Esophagus squamous epithelium (tissue), 4 donors: ENCODE measurements around the gene MORN3.

Experiments
- CTCF ChIP-seq, 6 experiments: fragments of 450-650 bp in 4 of 6; fragments of 200-600 bp in 2 of 6; sonication (generic) in 2 of 6; IDR thresholded peaks; one replicate each; pipeline ENCODE4 v1.5.1; 2016 to 2019; ENCODE audit warnings: antibody characterized with exemption in 6 of 6, mild to moderate bottlenecking in 4 of 6, moderate library complexity in 4 of 6
- POLR2A ChIP-seq, 4 donors: fragments of 450-650 bp; IDR thresholded peaks; one replicate each; pipeline ENCODE4 v1.6.1; 2017; ENCODE audit warnings: antibody characterized with exemption in 4 of 4, mild to moderate bottlenecking in 4 of 4, moderate library complexity in 3 of 4

GRCh38 chr12:121610239-121611149 lies 59.0 kb downstream of the MORN3 start:
- no peak for TF ChIP-seq POLR2A (IDR thresholded peaks at IDR 0.05)
- no peak for TF ChIP-seq CTCF (IDR thresholded peaks at IDR 0.05)
